ENCODE measurements around the gene DIRAS1.

- TF ChIP-seq CTCF (conservative IDR thresholded peaks at IDR 0.05; ENCODE audit: low read depth in 2 of 2) (no peak), EZH2 (IDR thresholded peaks at IDR 0.05; ENCODE audit: low read depth, unreplicated experiment) (peak; percentile 12), REST (IDR thresholded peaks at IDR 0.05; ENCODE audit: unreplicated experiment) (no peak), NANOG (IDR thresholded peaks at IDR 0.05; ENCODE audit: borderline replicate concordance) (no peak), EZH2phosphoT487 (IDR thresholded peaks at IDR 0.05; ENCODE audit: unreplicated experiment) (no peak), JUNB (IDR thresholded peaks at IDR 0.05; ENCODE audit: unreplicated experiment) (no peak), POLR2AphosphoS5 (IDR thresholded peaks at IDR 0.05; ENCODE audit: low read depth) (no peak)
Measured at GRCh38 chr19:2700660-2701360, 20.4 kb downstream of the DIRAS1 start.

Measured in GM23338 (cell line).